WERI-Rb-1 (cell line): ENCODE measurements around the gene ARID1B.
"Not testable (repeated sequence)": the region's sequence is repeated elsewhere in the genome, so short reads cannot be mapped to it uniquely, and the experiment has no call there.

Experiments
- DNase-seq: peaks from one replicate; pipeline ENCODE4 v3.0.0-alpha.2; 2020
- H3K27ac ChIP-seq: fragments of 250-450 bp; sonication (Bioruptor Pico); 2 replicates; pipeline ENCODE4 v1.5.1; 2020; ENCODE audit warnings: mild to moderate bottlenecking, moderate library complexity
- H3K27me3 ChIP-seq: fragments of 250-450 bp; sonication (Bioruptor Pico); 2 replicates; pipeline ENCODE4 v1.5.1; 2021; ENCODE audit warnings: mild to moderate bottlenecking, low read depth, moderate library complexity; ENCODE audit not compliant: insufficient read depth, severe bottlenecking
- H3K36me3 ChIP-seq: fragments of 250-450 bp; sonication (Bioruptor Pico); 2 replicates; pipeline ENCODE4 v1.5.1; 2020; ENCODE audit warnings: mild to moderate bottlenecking, moderate library complexity
- H3K4me3 ChIP-seq: 2 replicates; pipeline ENCODE4 v1.5.1; 2011; ENCODE audit warnings: low read depth, mild to moderate bottlenecking, control low read depth, low read length
- H3K9me3 ChIP-seq: fragments of 250-450 bp; sonication (Bioruptor Pico); 2 replicates; pipeline ENCODE4 v1.5.1; 2021; ENCODE audit warnings: mild to moderate bottlenecking, moderate library complexity; ENCODE audit not compliant: severe bottlenecking
- TF ChIP-seq, protein P1 (sequence below): IDR thresholded peaks from 2 replicates; pipeline ENCODE4 v1.5.1; 2011; ENCODE audit warnings: low read depth, mild to moderate bottlenecking, control low read depth, inconsistent platforms, low read length

The ARID1B gene

DNA sequence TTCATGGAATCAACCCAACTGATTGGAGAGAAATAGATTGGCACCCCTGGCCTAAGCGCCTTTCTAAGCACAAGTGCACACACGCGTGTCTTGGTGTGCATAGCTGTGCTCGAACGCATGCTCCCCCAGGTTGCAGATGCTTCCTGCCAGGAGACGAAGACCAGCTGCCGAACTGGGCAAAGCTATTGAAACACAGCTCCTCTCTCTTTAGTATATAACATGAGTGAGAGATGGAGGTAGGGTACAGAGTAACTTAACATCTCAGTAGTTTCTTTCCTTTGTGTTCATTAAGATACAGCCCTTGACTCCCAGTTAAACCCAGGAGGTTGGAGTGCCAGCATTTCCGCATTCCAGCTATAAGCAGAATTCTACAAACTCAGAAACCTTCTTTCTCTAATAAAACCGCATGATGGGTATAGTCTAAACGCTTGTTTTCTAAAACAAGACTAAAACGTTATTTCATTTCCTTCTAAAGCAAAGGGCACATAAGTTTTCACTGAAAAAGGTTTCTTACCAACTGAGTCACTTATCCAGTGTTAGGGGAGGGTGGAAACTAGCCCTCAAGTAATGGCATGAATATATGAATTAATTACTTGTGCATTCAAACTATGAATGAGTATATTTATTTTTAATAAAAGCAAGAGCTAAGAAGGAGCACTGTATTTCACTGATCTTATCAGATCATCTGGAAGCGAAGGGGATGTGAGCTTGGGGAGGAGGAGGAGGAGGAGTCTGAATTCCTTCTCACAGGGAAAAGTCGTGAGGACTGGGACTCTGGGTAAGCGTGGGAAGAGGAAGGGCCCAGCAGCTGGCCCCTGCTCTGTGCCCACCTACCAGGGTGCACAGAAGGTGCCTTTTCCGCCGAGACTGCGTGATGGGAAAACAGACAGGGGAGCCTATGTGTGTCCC lies 367.0 kb downstream of the ARID1B start:
- Histone ChIP-seq H3K36me3 (peaks cover 23% of the 10 kb centered on the region), H3K27me3 (no peaks in the 10 kb centered on the region), H3K9me3 (no peaks in the 10 kb centered on the region), H3K4me3 (no peak overlapping the region), H3K27ac (no peak overlapping the region)
- TF ChIP-seq, protein P1, sequence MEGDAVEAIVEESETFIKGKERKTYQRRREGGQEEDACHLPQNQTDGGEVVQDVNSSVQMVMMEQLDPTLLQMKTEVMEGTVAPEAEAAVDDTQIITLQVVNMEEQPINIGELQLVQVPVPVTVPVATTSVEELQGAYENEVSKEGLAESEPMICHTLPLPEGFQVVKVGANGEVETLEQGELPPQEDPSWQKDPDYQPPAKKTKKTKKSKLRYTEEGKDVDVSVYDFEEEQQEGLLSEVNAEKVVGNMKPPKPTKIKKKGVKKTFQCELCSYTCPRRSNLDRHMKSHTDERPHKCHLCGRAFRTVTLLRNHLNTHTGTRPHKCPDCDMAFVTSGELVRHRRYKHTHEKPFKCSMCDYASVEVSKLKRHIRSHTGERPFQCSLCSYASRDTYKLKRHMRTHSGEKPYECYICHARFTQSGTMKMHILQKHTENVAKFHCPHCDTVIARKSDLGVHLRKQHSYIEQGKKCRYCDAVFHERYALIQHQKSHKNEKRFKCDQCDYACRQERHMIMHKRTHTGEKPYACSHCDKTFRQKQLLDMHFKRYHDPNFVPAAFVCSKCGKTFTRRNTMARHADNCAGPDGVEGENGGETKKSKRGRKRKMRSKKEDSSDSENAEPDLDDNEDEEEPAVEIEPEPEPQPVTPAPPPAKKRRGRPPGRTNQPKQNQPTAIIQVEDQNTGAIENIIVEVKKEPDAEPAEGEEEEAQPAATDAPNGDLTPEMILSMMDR = no peak
- DNase-seq = no peak

DNA sequence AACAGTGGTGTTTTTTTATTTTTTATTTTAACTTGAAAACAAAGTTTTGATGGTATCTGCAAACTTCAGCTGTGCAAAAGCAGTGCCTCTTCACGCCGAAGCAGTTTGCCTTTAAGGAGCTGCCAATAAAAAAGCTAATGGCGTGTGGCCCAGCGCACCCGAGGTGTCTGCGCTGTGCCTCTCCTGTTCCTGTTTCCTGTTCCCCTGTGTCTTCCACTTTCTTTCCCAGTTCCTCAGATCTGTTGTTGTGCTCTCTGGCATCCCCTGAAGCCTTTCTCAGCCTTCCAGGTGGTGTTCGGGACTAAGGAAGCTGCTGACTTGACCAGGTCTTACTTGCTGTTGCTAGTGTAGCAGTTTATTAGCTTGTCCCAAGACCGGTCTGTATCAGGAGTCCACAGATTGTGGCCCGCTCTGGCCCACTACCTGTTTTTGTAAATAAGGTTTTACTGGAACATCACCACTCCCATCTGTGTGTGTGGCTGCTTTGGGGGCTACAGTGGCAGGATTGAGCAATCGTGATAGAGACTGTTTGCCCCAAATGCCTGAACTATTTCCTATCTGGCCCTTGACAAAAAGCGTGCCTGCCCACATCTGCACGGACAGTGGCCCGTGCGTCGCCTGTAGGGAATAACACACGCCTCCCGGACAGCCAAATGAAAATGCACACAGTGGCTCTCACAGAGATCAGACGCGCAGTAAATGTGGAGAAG lies 367.8 kb downstream of the ARID1B start:
- no peak for DNase-seq
- H3K27ac ChIP-seq = peak overlapping the region; percentile 11; the same call in 1 of the 2 replicates
- H3K36me3 ChIP-seq = peaks cover 27% of the 10 kb centered on the region

DNA sequence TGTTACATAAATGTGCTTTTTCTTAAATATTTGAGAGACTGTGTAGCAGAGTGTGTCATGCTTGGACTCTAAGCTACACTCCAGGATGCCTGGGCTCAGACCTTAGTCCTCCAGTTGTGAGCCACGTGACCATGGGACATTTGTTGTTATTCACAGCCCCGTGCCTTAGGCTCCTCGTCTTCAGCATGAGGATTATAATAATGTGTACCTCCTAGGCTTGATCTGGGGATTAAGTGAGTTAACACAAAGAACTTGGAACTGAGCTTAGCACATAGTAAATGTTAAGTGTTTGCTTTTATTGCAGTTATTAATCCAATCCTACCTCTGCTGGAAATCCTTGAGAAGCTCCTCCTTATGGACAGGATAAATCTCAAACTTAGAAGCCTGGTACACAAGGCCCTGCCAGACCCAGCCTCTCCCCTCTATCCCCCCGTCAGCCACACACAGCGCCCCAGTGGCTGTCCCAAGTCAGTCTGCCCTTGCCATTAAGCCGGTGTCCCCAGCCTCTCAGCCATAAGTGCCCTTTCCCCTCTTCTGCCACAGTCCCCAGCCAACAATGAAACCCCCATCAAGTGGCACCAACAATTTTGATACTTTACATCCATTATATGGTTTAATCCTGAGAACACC lies 368.6 kb downstream of the ARID1B start:
- peak; percentile 77 for DNase-seq
- no peak overlapping the region for H3K4me3 ChIP-seq
- H3K9me3 ChIP-seq = no peaks in the 10 kb centered on the region
- TF ChIP-seq, protein P1 = no peak
- peaks cover 28% of the 10 kb centered on the region for H3K36me3 ChIP-seq
- peak overlapping the region; percentile 60 for H3K27ac ChIP-seq
- no peaks in the 10 kb centered on the region for H3K27me3 ChIP-seq

More for the DNA sequence above, 367.8 kb downstream of the ARID1B start:
- TF ChIP-seq, protein P1 = no peak
- Histone ChIP-seq H3K4me3 (no peak overlapping the region), H3K27me3 (no peaks in the 10 kb centered on the region), H3K9me3 (no peaks in the 10 kb centered on the region)

DNA sequence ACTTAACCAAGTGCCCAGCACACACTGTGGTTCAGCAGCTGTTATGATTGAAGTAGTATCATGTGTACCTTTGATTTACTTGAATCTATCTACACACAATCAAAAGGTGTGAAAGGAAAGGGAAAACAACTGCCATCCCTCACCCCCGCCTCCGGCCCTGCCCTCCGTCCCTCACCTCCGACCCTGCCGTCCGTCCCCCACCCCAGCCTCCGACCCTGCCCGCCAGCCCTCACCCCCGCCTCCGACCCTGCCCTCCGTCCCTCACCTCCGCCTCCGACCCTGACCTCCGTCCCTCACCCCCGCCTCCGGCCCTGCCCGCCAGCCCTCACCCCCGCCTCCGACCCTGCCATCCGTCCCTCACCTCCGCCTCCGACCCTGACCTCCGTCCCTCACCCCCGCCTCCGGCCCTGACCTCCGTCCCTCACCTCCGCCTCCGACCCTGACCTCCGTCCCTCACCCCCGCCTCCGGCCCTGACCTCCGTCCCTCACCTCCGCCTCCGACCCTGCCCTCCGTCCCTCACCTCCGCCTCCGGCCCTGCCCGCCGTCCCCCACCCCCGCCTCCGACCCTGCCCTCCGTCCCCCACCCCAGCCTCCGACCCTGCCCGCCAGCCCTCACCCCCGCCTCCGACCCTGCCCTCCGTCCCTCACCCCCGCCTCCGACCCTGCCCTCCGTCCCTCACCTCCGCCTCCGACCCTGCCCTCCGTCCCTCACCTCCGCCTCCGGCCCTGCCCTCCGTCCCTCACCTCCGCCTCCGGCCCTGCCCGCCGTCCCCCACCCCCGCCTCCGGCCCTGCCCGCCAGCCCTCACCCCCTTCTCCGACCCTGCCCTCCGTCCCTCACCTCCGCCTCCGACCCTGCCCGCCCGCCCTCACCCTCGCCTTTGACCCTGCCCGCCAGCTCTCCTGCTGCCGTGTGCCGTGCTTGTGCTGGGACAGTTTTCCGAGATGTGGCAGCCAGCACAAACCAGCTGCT lies 370.2 kb downstream of the ARID1B start:
- H3K36me3 ChIP-seq = peaks cover 30% of the 10 kb centered on the region
- not testable (repeated sequence) for DNase-seq, H3K27ac ChIP-seq, H3K9me3 ChIP-seq, H3K27me3 ChIP-seq, H3K4me3 ChIP-seq

DNA sequence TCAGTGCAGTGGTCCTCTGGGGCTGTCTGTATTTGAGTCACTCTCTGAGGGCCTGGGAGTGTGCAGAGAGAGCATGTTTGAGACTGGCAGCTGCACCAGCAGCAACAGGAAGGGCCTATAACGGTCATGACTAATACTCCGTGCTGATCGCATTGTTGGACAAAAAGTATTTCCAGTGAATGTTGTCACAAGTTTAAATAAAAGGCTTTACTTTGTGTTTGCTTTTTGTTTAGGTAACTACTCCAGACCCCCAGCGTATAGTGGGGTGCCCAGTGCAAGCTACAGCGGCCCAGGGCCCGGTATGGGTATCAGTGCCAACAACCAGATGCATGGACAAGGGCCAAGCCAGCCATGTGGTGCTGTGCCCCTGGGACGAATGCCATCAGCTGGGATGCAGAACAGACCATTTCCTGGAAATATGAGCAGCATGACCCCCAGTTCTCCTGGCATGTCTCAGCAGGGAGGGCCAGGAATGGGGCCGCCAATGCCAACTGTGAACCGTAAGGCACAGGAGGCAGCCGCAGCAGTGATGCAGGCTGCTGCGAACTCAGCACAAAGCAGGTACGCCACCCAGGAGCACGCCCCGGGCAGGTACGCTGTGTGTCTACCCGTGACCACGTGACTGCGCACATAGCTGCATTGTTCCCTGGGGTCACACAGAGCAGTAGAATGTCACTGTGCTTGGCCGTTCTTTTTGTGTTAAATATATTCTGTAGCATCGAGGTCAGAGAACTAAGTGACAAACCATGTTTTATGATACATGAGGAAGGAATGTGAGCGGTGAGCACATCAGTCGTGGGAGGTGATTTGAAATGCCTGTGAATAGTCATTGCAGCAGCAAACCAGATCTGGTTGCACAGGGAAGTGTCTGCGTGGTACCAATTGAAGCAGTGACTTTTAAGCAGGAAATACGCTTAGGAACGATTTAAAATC lies 371.5 kb downstream of the ARID1B start:
- TF ChIP-seq, protein P1 = no peak
- no peak for DNase-seq
- Histone ChIP-seq H3K36me3 (peaks cover 30% of the 10 kb centered on the region), H3K4me3 (no peak overlapping the region), H3K27me3 (no peaks in the 10 kb centered on the region), H3K27ac (no peak overlapping the region), H3K9me3 (no peaks in the 10 kb centered on the region)
